ENCODE data around the gene PTBP2. TPM values are rescaled to one million over a fixed set of nuclear protein-coding genes. Genes with fewer than 3 reads are reported as not detected.
"Not testable (repeated sequence)": the region's sequence is repeated elsewhere in the genome, so short reads cannot be mapped to it uniquely, and the experiment has no call there.

PTBP2 gene
- polyA plus RNA-seq, 6 donors from 2014 or later: 5.7 to 8.1 (median 6.7) TPM

GRCh38 chr1:96749618-96750017 lies 28.0 kb downstream of the PTBP2 start:
- Mint-ChIP-seq H3K27me3 (no peaks in the 10 kb centered on the region), H3K27ac (no peak overlapping the region), H3K4me1 (peaks cover 21 to 39% (median 29%) of the 10 kb centered on the region in 3 donors), H3K4me3 (no peak overlapping the region), H3K36me3 (peaks cover 21 to 27% of the 10 kb centered on the region in 2 donors), H3K9me3 (no peaks in the 10 kb centered on the region)
- DNase-seq: no peak
- no peak for ATAC-seq (ENCODE audit: low read depth in 2 of 2)

- H3K27ac Mint-ChIP-seq: no peak overlapping the region
- peaks cover 11 to 29% (median 15%) of the 10 kb centered on the region in 3 donors for H3K4me1 Mint-ChIP-seq
- DNase-seq: no peak
- ATAC-seq (ENCODE audit: low read depth in 2 of 2): no peak
- no peaks in the 10 kb centered on the region for H3K9me3 Mint-ChIP-seq
- peaks cover 34 to 37% of the 10 kb centered on the region in 2 donors for H3K36me3 Mint-ChIP-seq
- H3K27me3 Mint-ChIP-seq: no peaks in the 10 kb centered on the region
- no peak overlapping the region for H3K4me3 Mint-ChIP-seq
Observed at GRCh38 chr1:96752394-96752793, 30.8 kb downstream of the PTBP2 start.

- ATAC-seq (ENCODE audit: low read depth in 2 of 2) (no peak), DNase-seq (no peak)
- Mint-ChIP-seq H3K9me3 (peaks cover 0 to 9% (median 2%) of the 10 kb centered on the region in 7 donors), H3K4me1 (no peaks in the 10 kb centered on the region), H3K4me3 (no peak overlapping the region), H3K36me3 (peaks cover 35 to 53% of the 10 kb centered on the region in 2 donors), H3K27me3 (no peaks in the 10 kb centered on the region), H3K27ac (peak overlapping the region in 1 of 6 donors; percentile 69)
Observed at GRCh38 chr1:96756789-96757188, 35.2 kb downstream of the PTBP2 start.

- DNase-seq; H3K4me3 Mint-ChIP-seq; H3K27me3 Mint-ChIP-seq; H3K27ac Mint-ChIP-seq; ATAC-seq (ENCODE audit: low read depth in 2 of 2); H3K4me1 Mint-ChIP-seq; H3K9me3 Mint-ChIP-seq: not testable (repeated sequence)
- peaks cover 12 to 20% of the 10 kb centered on the region in 2 donors for H3K36me3 Mint-ChIP-seq
Observed at GRCh38 chr1:96762586-96762985, 41.0 kb downstream of the PTBP2 start.

GRCh38 chr1:96763514-96763913 lies 41.9 kb downstream of the PTBP2 start:
- peaks cover 18 to 20% of the 10 kb centered on the region in 2 donors for H3K36me3 Mint-ChIP-seq
- no peak for DNase-seq
- H3K9me3 Mint-ChIP-seq: peaks cover 0 to 9% (median 2%) of the 10 kb centered on the region in 7 donors
- peaks cover 0 to 5% (median 0%) of the 10 kb centered on the region in 3 donors for H3K4me1 Mint-ChIP-seq
- H3K27me3 Mint-ChIP-seq: no peaks in the 10 kb centered on the region
- ATAC-seq (ENCODE audit: low read depth in 2 of 2): no peak
- H3K4me3 Mint-ChIP-seq: no peak overlapping the region
- H3K27ac Mint-ChIP-seq: peak overlapping the region in 1 of 6 donors; percentile 71

GRCh38 chr1:96764469-96764868 lies 42.9 kb downstream of the PTBP2 start:
- peaks cover 15 to 18% of the 10 kb centered on the region in 2 donors for H3K36me3 Mint-ChIP-seq
- H3K9me3 Mint-ChIP-seq: peaks cover 0 to 9% (median 2%) of the 10 kb centered on the region in 7 donors
- no peak overlapping the region for H3K4me3 Mint-ChIP-seq
- H3K27ac Mint-ChIP-seq: no peak overlapping the region
- H3K27me3 Mint-ChIP-seq: no peaks in the 10 kb centered on the region
- H3K4me1 Mint-ChIP-seq: peaks cover 0 to 5% (median 0%) of the 10 kb centered on the region in 3 donors
- ATAC-seq (ENCODE audit: low read depth in 2 of 2): no peak
- DNase-seq: no peak

GRCh38 chr1:96771847-96772246 lies 50.3 kb downstream of the PTBP2 start:
- H3K4me3 Mint-ChIP-seq: no peak overlapping the region
- H3K9me3 Mint-ChIP-seq: no peaks in the 10 kb centered on the region
- no peaks in the 10 kb centered on the region for H3K27me3 Mint-ChIP-seq
- no peak for DNase-seq
- no peak for ATAC-seq (ENCODE audit: low read depth in 2 of 2)
- H3K27ac Mint-ChIP-seq: no peak overlapping the region
- H3K36me3 Mint-ChIP-seq: peaks cover 17 to 32% of the 10 kb centered on the region in 2 donors
- no peaks in the 10 kb centered on the region for H3K4me1 Mint-ChIP-seq

- peaks cover 17 to 32% of the 10 kb centered on the region in 2 donors for H3K36me3 Mint-ChIP-seq
- H3K4me3 Mint-ChIP-seq: no peak overlapping the region
- DNase-seq (no peak), ATAC-seq (ENCODE audit: low read depth in 2 of 2) (no peak)
- H3K27ac Mint-ChIP-seq: no peak overlapping the region
- H3K9me3 Mint-ChIP-seq: no peaks in the 10 kb centered on the region
- H3K4me1 Mint-ChIP-seq: no peaks in the 10 kb centered on the region
- H3K27me3 Mint-ChIP-seq: no peaks in the 10 kb centered on the region
Observed at GRCh38 chr1:96772349-96772748, 50.8 kb downstream of the PTBP2 start.

- no peaks in the 10 kb centered on the region for H3K27me3 Mint-ChIP-seq
- DNase-seq (no peak), ATAC-seq (ENCODE audit: low read depth in 2 of 2) (no peak)
- no peaks in the 10 kb centered on the region for H3K9me3 Mint-ChIP-seq
- peaks cover 17 to 27% of the 10 kb centered on the region in 2 donors for H3K36me3 Mint-ChIP-seq
- no peaks in the 10 kb centered on the region for H3K4me1 Mint-ChIP-seq
- no peak overlapping the region for H3K4me3 Mint-ChIP-seq
- H3K27ac Mint-ChIP-seq: peak overlapping the region in 1 of 6 donors; percentile 19
Observed at GRCh38 chr1:96772972-96773371, 51.4 kb downstream of the PTBP2 start.

- H3K4me3 Mint-ChIP-seq: no peak overlapping the region
- ATAC-seq (ENCODE audit: low read depth in 2 of 2) (no peak), DNase-seq (no peak)
- no peaks in the 10 kb centered on the region for H3K27me3 Mint-ChIP-seq
- H3K4me1 Mint-ChIP-seq: no peaks in the 10 kb centered on the region
- H3K36me3 Mint-ChIP-seq: peaks cover 18 to 19% of the 10 kb centered on the region in 2 donors
- H3K9me3 Mint-ChIP-seq: no peaks in the 10 kb centered on the region
- no peak overlapping the region for H3K27ac Mint-ChIP-seq
Observed at GRCh38 chr1:96782206-96782605, 60.6 kb downstream of the PTBP2 start.

- no peaks in the 10 kb centered on the region for H3K4me1 Mint-ChIP-seq
- peak overlapping the region in 2 of 6 donors; percentile 22 to 52 for H3K27ac Mint-ChIP-seq
- H3K27me3 Mint-ChIP-seq: no peaks in the 10 kb centered on the region
- peaks cover 18 to 19% of the 10 kb centered on the region in 2 donors for H3K36me3 Mint-ChIP-seq
- ATAC-seq (ENCODE audit: low read depth in 2 of 2) (no peak), DNase-seq (no peak)
- no peaks in the 10 kb centered on the region for H3K9me3 Mint-ChIP-seq
- no peak overlapping the region for H3K4me3 Mint-ChIP-seq
Observed at GRCh38 chr1:96782856-96783255, 61.3 kb downstream of the PTBP2 start.

GRCh38 chr1:96790599-96790998 lies 69.0 kb downstream of the PTBP2 start:
- peaks cover 7 to 18% of the 10 kb centered on the region in 2 donors for H3K36me3 Mint-ChIP-seq
- H3K4me1 Mint-ChIP-seq: no peaks in the 10 kb centered on the region
- ATAC-seq (ENCODE audit: low read depth in 2 of 2) (no peak), DNase-seq (no peak)
- no peaks in the 10 kb centered on the region for H3K27me3 Mint-ChIP-seq
- H3K27ac Mint-ChIP-seq: peak overlapping the region in 1 of 6 donors; percentile 35
- H3K9me3 Mint-ChIP-seq: no peaks in the 10 kb centered on the region
- no peak overlapping the region for H3K4me3 Mint-ChIP-seq

GRCh38 chr1:96792220-96792619 lies 70.6 kb downstream of the PTBP2 start:
- no peak for ATAC-seq (ENCODE audit: low read depth in 2 of 2)
- Mint-ChIP-seq H3K36me3 (peaks cover 7 to 18% of the 10 kb centered on the region in 2 donors), H3K27ac (no peak overlapping the region), H3K27me3 (no peaks in the 10 kb centered on the region), H3K4me1 (no peaks in the 10 kb centered on the region), H3K9me3 (no peaks in the 10 kb centered on the region), H3K4me3 (no peak overlapping the region)
- no peak for DNase-seq

GRCh38 chr1:96801696-96802095 lies 80.1 kb downstream of the PTBP2 start:
- not testable (repeated sequence) for DNase-seq; H3K4me1 Mint-ChIP-seq; ATAC-seq (ENCODE audit: low read depth in 2 of 2); H3K27me3 Mint-ChIP-seq; H3K9me3 Mint-ChIP-seq; H3K27ac Mint-ChIP-seq; H3K4me3 Mint-ChIP-seq
- peaks cover 16 to 22% of the 10 kb centered on the region in 2 donors for H3K36me3 Mint-ChIP-seq

GRCh38 chr1:96804648-96805047 lies 83.1 kb downstream of the PTBP2 start:
- no peaks in the 10 kb centered on the region for H3K9me3 Mint-ChIP-seq
- peaks cover 0 to 12% (median 5%) of the 10 kb centered on the region in 3 donors for H3K4me1 Mint-ChIP-seq
- ATAC-seq (ENCODE audit: low read depth in 2 of 2) (no peak), DNase-seq (no peak)
- H3K36me3 Mint-ChIP-seq: peaks cover 19 to 22% of the 10 kb centered on the region in 2 donors
- H3K27ac Mint-ChIP-seq: no peak overlapping the region
- no peak overlapping the region for H3K4me3 Mint-ChIP-seq
- no peaks in the 10 kb centered on the region for H3K27me3 Mint-ChIP-seq

Measured in naive B cell (primary cell).